PC-3 (cell line): ENCODE measurements around the gene MYL11. TPM values are rescaled to one million over a fixed set of nuclear protein-coding genes. Genes with fewer than 3 reads are reported as not detected.

ENCODE experiments used
- ATAC-seq: fragments of 200-7000 bp; cut with Tn5 transposase; 2 replicates; pipeline ENCODE4 v1.9.1; 2020; ENCODE audit warnings: mild to moderate bottlenecking, moderate library complexity
- BruUV-seq: library from RNA; stranded (reverse); fragments of 400-500 nt; replicated peaks from 2 replicates; lab custom pipeline; 2021; lab: Mats Ljungman, UMichigan
- CTCF ChIA-PET: fragments of 300-600 bp; sonication (Branson Sonifier 250); formaldehyde crosslinking; loops from one replicate; lab custom pipeline; 2022; ENCODE audit warnings: antibody characterized with exemption; lab: Charles Lee
- POLR2A ChIA-PET: fragments of 300-600 bp; sonication (Branson Sonifier 250); formaldehyde crosslinking; loops from one replicate; lab custom pipeline; 2022; ENCODE audit warnings: antibody characterized with exemption; ENCODE audit not compliant: unreplicated experiment; lab: Charles Lee
- DNase-seq: peaks from one replicate; pipeline ENCODE4 v3.0.0-alpha.2; 2015
- H2AFZ ChIP-seq: fragments of 300-600 bp; sonication (generic); 2 replicates; pipeline ENCODE4 v1.6.0; 2016; ENCODE audit warnings: antibody characterized with exemption, low read length
- H3F3A ChIP-seq: fragments of 300-600 bp; sonication (generic); one replicate; pipeline ENCODE4 v1.6.0; 2017; ENCODE audit warnings: antibody characterized with exemption, low read length, control low read depth, mild to moderate bottlenecking; ENCODE audit not compliant: unreplicated experiment
- H3K27ac ChIP-seq: fragments of 300-600 bp; sonication (generic); 2 replicates; pipeline ENCODE4 v1.5.1; 2016; ENCODE audit warnings: mild to moderate bottlenecking, low read length
- H3K27me3 ChIP-seq: fragments of 300-600 bp; sonication (generic); 2 replicates; pipeline ENCODE4 v1.6.1; 2016; ENCODE audit warnings: low read length, mixed read lengths
- H3K36me3 ChIP-seq: fragments of 300-600 bp; sonication (generic); 2 replicates; pipeline ENCODE4 v1.6.1; 2016; ENCODE audit warnings: low read depth, mixed run types, low read length, mixed read lengths
- H3K4me1 ChIP-seq: fragments of 300-600 bp; sonication (generic); 2 replicates; pipeline ENCODE4 v1.5.1; 2016; ENCODE audit warnings: low read length; ENCODE audit not compliant: insufficient read depth
- H3K4me2 ChIP-seq: fragments of 300-600 bp; sonication (generic); 2 replicates; pipeline ENCODE4 v1.6.0; 2016; ENCODE audit warnings: low read length
- H3K4me3 ChIP-seq: fragments of 300-600 bp; sonication (generic); 2 replicates; pipeline ENCODE4 v1.5.1; 2016; ENCODE audit warnings: mild to moderate bottlenecking, low read length, mixed read lengths
- H3K79me2 ChIP-seq: fragments of 300-600 bp; sonication (generic); 2 replicates; pipeline ENCODE4 v1.6.1; 2017; ENCODE audit warnings: low read length, mixed read lengths
- H3K9ac ChIP-seq: fragments of 300-600 bp; sonication (generic); 2 replicates; pipeline ENCODE4 v1.6.0; 2016; ENCODE audit warnings: mild to moderate bottlenecking, low read length
- H3K9me2 ChIP-seq: fragments of 300-600 bp; sonication (generic); replicated peaks from 2 replicates; pipeline ENCODE4 v1.6.1; 2016; ENCODE audit warnings: mixed run types, low read length, mixed read lengths
- H3K9me3 ChIP-seq: fragments of 300-600 bp; sonication (generic); 2 replicates; pipeline ENCODE4 v1.6.1; 2016; ENCODE audit warnings: low read length, mixed read lengths
- H4K20me1 ChIP-seq: fragments of 300-600 bp; sonication (generic); 2 replicates; pipeline ENCODE4 v1.6.1; 2016; ENCODE audit warnings: low read length, mixed read lengths
- CTCF ChIP-seq: fragments of 300-600 bp; sonication (generic); conservative IDR thresholded peaks from 2 replicates; pipeline ENCODE4 v1.5.1; 2017; ENCODE audit warnings: antibody characterized with exemption, low read depth, mild to moderate bottlenecking, low read length
- EZH2 ChIP-seq: fragments of 300-600 bp; sonication (generic); IDR thresholded peaks from one replicate; pipeline ENCODE4 v1.6.1; 2017; ENCODE audit warnings: antibody characterized with exemption, mild to moderate bottlenecking, low read length; ENCODE audit not compliant: unreplicated experiment
- EZH2phosphoT487 ChIP-seq: fragments of 300-600 bp; sonication (generic); IDR thresholded peaks from 2 replicates; pipeline ENCODE4 v1.6.1; 2018; ENCODE audit warnings: mild to moderate bottlenecking, antibody characterized with exemption, low read length, borderline replicate concordance
- intact Hi-C: fragments of 100-400 bp; cut with micrococcal nuclease; formaldehyde crosslinking; loops from 2 replicates; pipeline ENCODE4 v1.9.0; 2023
- total RNA-seq: library from RNA; depleted of rRNA; stranded (reverse); fragments of >200 nt; gene quantifications from 2 replicates; pipeline ENCODE4 v1.2.3, GENCODE V29; 2014; rRNA removed

Gene MYL11
- total RNA-seq, 1 experiment from 2014 or later = not detected

- H3K4me3 ChIP-seq = peak overlapping the region; percentile 68
- peak overlapping the region; percentile 69; the same call in 1 of the 2 replicates for H2AFZ ChIP-seq
- H3K4me2 ChIP-seq = peak overlapping the region; percentile 84
- H3K9me3 ChIP-seq = no peaks in the 10 kb centered on the region
- TF ChIP-seq EZH2phosphoT487 (no peak), CTCF (no peak), EZH2 (no peak)
- H3K9me2 ChIP-seq = no peaks in the 10 kb centered on the region
- H3K36me3 ChIP-seq = no peaks in the 10 kb centered on the region; the same call in 1 of the 2 replicates
- H3K79me2 ChIP-seq = no peaks in the 10 kb centered on the region
- no peaks in the 10 kb centered on the region for H3K27me3 ChIP-seq
- no peak for ATAC-seq
- H3K9ac ChIP-seq = no peak overlapping the region
- DNase-seq = peak; percentile 15
- intact Hi-C loops = no loop called here
- ChIA-PET POLR2A (interaction anchor here (0.5 to 0.9 kb wide), 5 partner anchors 14 to 192 kb away, joined by 3 to 18 read pairs (median 4); partner anchors contain the start of genes TBC1D10B, ZNF689 and ZNF764), CTCF (interaction anchor here (0.8 to 1.0 kb wide), 2 partner anchors 9 to 12 kb away, joined by 4 to 8 read pairs; no protein-coding TSS in a partner anchor)
- H3F3A ChIP-seq = no peaks in the 10 kb centered on the region
- TSS peak; percentile 17 for BruUV-seq
- H3K4me1 ChIP-seq = peaks cover 6% of the 10 kb centered on the region; the same call in 1 of the 2 replicates
- no peak overlapping the region for H3K27ac ChIP-seq
- no peaks in the 10 kb centered on the region for H4K20me1 ChIP-seq
These were observed 44.0 kb downstream of the MYL11 start for GRCh38 chr16:30418350-30419181.

- H4K20me1 ChIP-seq = no peaks in the 10 kb centered on the region
- H2AFZ ChIP-seq = no peak overlapping the region
- no peaks in the 10 kb centered on the region for H3F3A ChIP-seq
- CTCF ChIA-PET = no interaction called here
- BruUV-seq = no TSS peak
- H3K9me3 ChIP-seq = no peaks in the 10 kb centered on the region
- no peak for DNase-seq
- no peak for ATAC-seq
- H3K36me3 ChIP-seq = no peaks in the 10 kb centered on the region; the same call in 1 of the 2 replicates
- no peak overlapping the region for H3K9ac ChIP-seq
- no peaks in the 10 kb centered on the region for H3K9me2 ChIP-seq
- H3K27ac ChIP-seq = no peak overlapping the region
- H3K4me1 ChIP-seq = peaks cover 6% of the 10 kb centered on the region; the same call in 1 of the 2 replicates
- H3K4me3 ChIP-seq = no peak overlapping the region
- peaks cover 6% of the 10 kb centered on the region; the same call in 1 of the 2 replicates for H3K79me2 ChIP-seq
- no peak for TF ChIP-seq EZH2phosphoT487
- no peak for TF ChIP-seq EZH2
- TF ChIP-seq CTCF = no peak
- H3K27me3 ChIP-seq = no peaks in the 10 kb centered on the region
- intact Hi-C loops = no loop called here
- POLR2A ChIA-PET = no interaction called here
- no peak overlapping the region for H3K4me2 ChIP-seq
These were observed 46.4 kb downstream of the MYL11 start for GRCh38 chr16:30421010-30421409.

Other genes with a start within 250 kb of the MYL11 start
- 8.4 and 10.3 TPM in 2 replicates for gene CORO1A, start 191.2 kb upstream of the MYL11 start, total RNA-seq
- gene BOLA2B, start 181.1 kb upstream of the MYL11 start, total RNA-seq = 143 and 162 TPM in 2 replicates
- 83.4 and 91.9 TPM in 2 replicates for gene SLX1A, start 180.9 kb upstream of the MYL11 start, total RNA-seq
- gene SULT1A3, start 175.5 kb upstream of the MYL11 start, total RNA-seq = 8.5 and 14.6 TPM in 2 replicates
- gene NPIPB13, start 126.3 kb upstream of the MYL11 start, total RNA-seq = 0.29 and 4.3 TPM in 2 replicates
- gene CD2BP2, start 19.5 kb upstream of the MYL11 start, total RNA-seq = 30.0 and 43.3 TPM in 2 replicates
- 36.0 and 52.4 TPM in 2 replicates for gene TBC1D10B, start 4.3 kb upstream of the MYL11 start, total RNA-seq
- gene SEPTIN1, start 7.8 kb downstream of the MYL11 start, total RNA-seq = 0.55 TPM in 1 of 2 replicates, not detected in the other
- gene ZNF48, start 20.6 kb downstream of the MYL11 start, total RNA-seq = 8.9 and 14.2 TPM in 2 replicates
- 3.6 and 4.3 TPM in 2 replicates for gene ZNF771, start 32.8 kb downstream of the MYL11 start, total RNA-seq
- gene DCTPP1, start 55.2 kb downstream of the MYL11 start, total RNA-seq = 63.1 and 64.1 TPM in 2 replicates
- 8.4 and 16.8 TPM in 2 replicates for gene SEPHS2, start 71.1 kb downstream of the MYL11 start, total RNA-seq
- gene ITGAL, start 97.9 kb downstream of the MYL11 start, total RNA-seq = not detected in 2 replicates
- 31.2 and 46.7 TPM in 2 replicates for gene ZNF768, start 151.8 kb downstream of the MYL11 start, total RNA-seq
- gene ZNF747, start 160.1 kb downstream of the MYL11 start, total RNA-seq = 7.9 and 8.9 TPM in 2 replicates
- gene ZNF764, start 183.6 kb downstream of the MYL11 start, total RNA-seq = 8.1 and 12.8 TPM in 2 replicates
- gene ZNF688, start 196.9 kb downstream of the MYL11 start, total RNA-seq = 5.5 and 14.3 TPM in 2 replicates
- gene ZNF785, start 210.9 kb downstream of the MYL11 start, total RNA-seq = 4.9 and 5.0 TPM in 2 replicates
- 6.0 and 6.9 TPM in 2 replicates for gene ZNF689, start 235.6 kb downstream of the MYL11 start, total RNA-seq